HG02870 (cell line): Measurements from ENCODE around the gene RPS6KA5.
"Not testable (repeated sequence)": the region's sequence is repeated elsewhere in the genome, so short reads cannot be mapped to it uniquely, and the experiment has no call there.

Experiments
- ATAC-seq: cut with Tn5 transposase; IDR thresholded peaks from one replicate; pipeline ENCODE4 v1.9.1; 2021; ENCODE audit warnings: mild to moderate bottlenecking, moderate library complexity; ENCODE audit not compliant: unreplicated experiment

The RPS6KA5 gene

DNA sequence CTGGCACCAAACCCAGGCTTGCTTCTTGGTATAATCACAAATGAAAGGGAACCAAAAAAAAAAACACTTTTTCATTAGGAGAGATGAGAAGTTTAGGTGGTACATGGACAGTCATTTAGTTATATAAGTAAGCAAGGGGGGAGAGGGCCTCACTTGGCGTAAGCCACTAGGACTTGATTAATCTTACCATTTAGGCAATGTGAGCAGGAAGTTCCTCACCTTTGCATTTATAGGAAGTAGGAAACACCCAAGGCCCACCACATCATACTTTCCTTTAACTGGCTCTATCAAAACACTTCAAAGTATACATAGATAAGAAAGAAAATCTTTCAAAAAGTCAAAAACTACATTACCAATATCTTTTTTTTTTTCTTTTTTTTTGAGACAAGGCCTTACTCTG, 6.7 kb upstream of the RPS6KA5 start:
- ATAC-seq = no peak

- no peak for ATAC-seq
These were observed 4.8 kb upstream of the RPS6KA5 start for GRCh38 chr14:91065266-91065665.

DNA sequence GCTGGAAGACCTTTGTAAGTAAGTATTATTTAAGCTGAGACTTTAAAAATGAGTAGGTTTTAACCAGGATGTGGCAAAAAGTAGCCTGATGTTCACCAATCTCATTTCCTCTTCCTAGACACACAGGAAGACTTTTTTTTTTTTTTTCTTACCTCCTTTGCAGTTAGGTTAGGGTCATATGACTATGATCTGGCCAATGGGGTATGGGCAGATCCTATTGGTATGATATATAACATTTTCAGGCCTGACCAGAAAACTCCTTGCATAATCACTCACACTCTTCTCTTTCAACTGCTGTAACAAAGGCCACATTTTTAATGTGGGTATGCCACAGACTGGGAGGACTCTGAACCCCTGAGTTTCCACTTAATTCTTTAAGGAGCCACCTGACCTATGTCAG, 2.7 kb upstream of the RPS6KA5 start:
- no peak for ATAC-seq

DNA sequence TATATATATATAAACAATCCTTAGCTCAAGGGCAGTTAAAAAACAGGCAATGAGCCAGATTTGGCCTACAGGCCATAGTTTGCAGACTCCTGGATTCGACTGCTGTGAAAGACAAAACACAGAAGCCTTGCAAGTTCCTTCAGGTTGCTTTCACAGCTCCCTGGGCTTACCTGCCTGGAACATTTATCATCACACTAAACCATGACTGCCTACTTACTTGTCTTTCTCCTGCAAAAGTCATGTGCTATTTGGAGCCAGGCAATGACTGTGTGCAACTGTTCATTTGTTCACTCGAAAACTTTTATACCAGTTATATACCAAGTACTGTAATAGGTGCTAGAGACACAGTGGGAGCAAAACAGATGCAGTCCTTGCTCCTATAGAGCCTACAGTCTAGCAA, 2.2 kb upstream of the RPS6KA5 start:
- ATAC-seq = no peak

DNA sequence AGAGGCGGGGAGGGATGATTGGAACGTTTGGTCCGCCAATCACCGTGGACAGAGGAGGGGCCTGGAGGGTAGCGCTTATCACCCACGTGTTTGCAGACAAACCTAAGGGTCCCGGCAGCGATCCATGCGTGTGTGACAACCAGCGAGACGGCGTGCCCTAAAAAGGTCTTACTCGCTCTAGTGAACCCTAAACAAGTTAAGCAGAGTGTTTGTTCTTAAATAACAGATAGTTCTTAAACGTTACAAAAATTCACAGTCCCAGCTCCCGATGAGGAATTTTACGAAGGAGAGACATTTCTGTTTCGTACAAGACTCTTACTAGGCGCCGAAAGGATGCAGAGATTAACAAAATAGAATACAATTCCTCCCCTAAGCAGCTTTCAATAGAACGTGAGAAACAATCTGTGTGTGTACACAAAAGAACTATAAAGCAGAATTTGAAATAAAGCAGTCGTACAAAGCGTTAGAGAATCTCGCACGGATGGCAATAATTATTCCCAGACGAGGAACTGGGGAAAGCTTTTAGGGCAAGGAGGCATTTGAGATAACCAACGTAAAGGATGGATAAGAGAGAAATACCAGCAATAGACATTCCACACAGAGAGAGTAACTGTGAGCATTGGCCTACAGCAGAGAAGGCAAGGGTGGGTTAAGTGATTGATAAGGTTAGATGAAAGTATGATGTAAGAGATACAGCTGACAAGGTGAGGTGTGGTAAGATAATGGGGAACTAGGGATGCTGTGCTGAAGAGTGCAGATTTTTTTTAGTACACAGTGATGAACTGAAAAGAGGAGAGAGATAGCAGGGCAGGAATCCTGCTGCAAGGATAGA, 831 bp upstream of the RPS6KA5 start:
- no peak for ATAC-seq

- peak; percentile 17 for ATAC-seq
These were observed 678 bp downstream of the RPS6KA5 start for GRCh38 chr14:91059576-91060350.

- no peak for ATAC-seq
These were observed 2.3 kb downstream of the RPS6KA5 start for GRCh38 chr14:91058042-91058581.

- no peak for ATAC-seq
These were observed 4.1 kb downstream of the RPS6KA5 start for GRCh38 chr14:91056361-91056760.

DNA sequence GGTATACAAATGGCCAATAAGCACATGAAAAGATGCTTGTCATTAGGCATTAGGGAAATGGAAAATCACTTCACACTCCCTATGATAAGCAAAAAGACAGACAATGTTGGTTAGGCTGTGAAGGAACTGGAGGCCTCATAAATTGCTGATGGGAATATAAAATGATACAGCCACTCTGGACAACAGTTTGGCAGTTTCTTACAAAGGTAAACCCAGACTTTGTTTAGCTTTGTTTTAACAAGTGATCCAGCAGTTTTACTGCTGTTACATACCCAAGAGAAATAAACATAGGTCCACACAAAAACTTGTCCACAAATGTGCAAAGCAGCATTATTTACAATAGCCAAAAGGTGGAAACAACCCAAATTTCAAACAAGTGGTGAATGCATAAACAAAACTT, 5.4 kb downstream of the RPS6KA5 start:
- ATAC-seq = no peak

DNA sequence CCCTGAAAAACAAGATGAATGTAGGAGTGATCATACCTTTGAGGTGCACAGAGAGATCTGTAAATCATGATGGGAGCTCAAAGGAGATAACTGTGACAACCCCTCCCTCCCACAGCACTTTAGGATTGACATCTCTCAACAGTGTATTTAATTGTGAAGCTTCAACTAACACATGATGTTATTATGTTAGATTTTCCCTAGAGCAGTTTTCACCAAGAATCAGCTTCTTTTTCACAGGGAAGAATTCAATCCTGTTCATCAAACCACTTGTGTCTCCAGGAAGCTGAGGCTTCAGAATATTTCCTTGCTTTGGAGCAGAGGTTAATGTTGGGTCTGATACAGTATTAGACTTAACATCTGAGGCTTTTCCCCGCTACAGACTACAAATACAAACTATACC, 11.8 kb downstream of the RPS6KA5 start:
- no peak for ATAC-seq

DNA sequence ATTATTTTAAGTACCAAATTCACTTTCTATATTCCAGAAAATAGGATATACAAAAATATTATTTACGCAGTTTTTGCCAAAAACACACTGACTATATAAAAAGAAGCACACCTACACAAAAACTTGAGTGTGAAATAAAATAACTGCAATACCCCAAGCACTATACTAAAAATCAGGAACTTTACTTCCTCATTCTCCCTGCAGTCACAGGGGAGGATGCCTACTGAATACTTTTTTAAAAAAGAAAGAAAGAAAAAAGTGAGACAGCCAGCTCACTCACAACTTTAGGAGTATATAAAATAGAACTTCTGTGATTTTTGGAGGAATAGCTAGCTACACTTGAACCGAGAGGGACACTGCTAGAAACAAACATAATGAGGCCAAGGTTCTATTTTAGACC, 12.2 kb downstream of the RPS6KA5 start:
- no peak for ATAC-seq

DNA sequence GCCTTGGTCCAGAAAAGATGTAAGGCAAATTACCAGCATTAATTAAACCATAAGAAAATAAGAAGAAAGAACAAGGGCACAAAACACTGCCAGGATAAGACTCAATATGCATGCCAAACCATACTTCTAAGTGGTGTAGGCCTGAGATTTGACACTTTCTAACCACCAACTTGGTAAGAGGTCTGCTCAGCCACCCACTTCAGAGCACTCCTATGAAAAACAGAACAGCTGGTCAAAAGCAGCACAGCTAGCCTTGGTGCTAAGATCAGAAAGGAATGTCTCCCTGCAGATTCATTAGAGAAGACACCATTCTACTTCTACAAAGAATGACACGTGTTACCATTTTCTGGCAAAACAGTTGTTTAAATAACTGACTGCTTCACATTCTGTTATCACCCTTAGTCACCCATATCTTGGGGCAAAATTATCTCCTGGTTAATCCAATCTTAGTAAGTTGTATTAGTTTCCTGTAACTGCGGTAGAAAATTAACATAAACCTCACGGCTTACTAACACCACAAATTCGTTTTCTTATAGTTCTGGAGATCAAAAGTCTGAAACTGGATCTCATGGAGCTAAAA, 13.2 kb downstream of the RPS6KA5 start:
- no peak for ATAC-seq

DNA sequence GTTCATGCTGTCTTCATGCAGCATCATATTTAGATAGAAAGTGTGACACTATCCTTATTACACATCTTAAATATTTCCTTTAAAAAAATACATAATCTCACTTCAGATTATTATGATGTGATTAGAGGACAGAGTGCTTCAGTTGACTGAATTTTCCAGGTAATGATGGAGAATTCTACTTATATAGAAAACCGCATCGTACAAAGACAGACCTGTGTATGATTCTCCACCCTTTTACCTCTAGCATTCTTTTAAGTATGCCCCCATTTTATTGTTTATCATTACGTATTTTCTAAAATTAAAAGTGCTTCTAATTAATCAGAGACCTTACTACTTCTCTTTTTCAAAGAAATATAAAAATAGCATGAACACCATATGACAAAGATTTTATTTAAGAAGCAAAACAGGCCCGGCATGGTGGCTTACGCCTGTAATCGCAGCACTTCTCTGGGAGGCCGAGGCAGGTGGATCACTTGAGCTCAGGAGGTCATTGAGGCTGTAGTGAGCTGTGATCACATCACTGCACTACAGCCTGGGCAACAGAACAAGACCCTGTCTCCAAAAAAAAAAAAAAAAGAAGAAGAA, 13.9 kb downstream of the RPS6KA5 start:
- ATAC-seq = no peak

DNA sequence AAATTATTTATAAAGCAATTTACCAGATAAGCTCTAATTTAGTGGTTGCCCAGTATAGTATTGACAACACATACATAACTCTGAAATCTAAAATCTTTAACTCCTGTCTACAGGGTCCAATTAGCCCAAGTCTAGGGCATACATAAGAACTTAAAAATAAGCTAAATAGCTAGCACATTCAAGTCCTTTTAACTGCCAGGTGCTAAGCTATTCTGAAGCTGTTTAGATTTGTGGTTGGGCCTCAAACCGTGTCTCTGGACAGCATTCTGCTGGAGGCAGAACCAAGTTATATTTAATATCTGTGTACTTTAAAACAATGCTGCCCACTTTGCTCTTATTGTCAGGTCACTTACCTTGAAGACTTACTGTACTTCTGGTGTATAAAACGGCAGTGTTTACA, 19.0 kb downstream of the RPS6KA5 start:
- ATAC-seq = no peak

- no peak for ATAC-seq
These were observed 19.9 kb downstream of the RPS6KA5 start for GRCh38 chr14:91040545-91040944.

DNA sequence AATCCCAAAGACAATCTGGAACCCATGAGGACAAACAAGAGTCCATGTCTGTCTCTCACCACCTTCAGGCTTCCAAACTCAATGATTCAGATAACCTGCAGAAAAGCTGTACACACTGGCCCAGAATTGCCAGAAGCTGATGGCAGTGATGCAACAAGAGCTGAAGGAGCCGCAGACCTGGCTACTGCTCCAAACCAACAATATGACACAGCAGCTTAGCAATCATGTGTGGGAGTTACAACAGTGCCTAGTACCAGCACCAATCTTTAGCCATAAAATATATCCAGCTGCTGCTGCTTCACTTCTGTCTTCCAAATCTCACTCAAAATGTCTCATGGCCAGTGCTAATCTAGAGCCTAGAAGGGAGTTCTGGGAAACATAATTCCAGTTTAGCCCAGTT, 22.0 kb downstream of the RPS6KA5 start:
- no peak for ATAC-seq

GRCh38 chr14:91036741-91037469, 23.5 kb downstream of the RPS6KA5 start:
- ATAC-seq = no peak

DNA sequence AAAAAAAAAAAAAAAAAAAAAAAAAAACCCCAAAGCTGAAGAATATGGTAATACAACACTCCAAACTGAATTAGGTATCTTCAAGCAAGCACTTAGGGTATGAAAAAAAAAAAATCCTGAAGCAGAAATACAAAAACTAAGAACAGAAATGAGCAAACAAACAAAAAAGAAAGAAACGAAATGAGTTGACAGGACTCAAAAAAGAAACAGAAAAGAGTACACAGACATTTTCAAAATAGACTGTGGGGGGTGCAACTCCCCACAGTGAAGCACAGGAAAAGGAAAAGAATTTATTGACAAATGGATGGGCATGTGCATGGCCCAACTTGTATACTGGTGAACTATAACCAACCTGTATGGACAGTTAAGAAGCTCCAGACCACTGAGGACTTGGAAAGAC, 24.6 kb downstream of the RPS6KA5 start:
- ATAC-seq = peak; percentile 71

DNA sequence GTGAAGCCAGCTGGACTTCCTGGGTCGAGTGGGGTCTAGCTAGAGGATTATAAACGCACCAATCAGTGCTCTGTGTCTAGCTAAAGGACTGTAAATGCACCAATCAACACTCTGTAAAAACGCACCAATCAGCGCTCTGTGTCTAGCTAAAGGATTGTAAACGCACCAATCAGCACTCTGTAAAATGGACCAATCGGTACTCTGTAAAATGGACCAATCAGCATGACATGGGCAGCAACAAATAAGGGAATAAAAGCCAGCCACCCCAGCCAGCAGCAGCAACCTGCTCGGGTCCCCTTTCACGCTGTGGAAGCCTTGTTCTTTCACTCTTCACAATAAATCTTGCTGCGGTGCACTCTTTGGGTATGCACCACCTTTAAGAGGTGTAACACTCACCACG, 26.1 kb downstream of the RPS6KA5 start:
- not testable (repeated sequence) for ATAC-seq

DNA sequence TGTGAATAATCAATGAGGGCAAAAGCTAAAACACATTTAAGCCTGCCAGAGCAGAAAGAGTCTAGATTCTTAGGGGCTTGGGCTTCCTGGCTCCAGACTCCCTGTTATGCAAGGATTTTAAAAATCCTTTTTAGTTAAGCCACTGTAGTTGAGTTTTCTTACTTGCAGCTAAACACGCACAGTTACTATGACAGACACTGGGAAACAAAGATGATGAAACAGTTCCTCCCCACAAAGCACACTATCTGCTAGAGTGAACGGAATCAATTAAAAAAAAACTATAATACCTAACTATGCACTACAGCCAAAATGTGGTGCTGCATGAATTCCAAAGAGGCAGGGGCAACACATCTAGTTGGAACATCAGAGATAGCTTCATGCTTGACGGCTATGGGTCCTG, 28.2 kb downstream of the RPS6KA5 start:
- ATAC-seq = no peak

DNA sequence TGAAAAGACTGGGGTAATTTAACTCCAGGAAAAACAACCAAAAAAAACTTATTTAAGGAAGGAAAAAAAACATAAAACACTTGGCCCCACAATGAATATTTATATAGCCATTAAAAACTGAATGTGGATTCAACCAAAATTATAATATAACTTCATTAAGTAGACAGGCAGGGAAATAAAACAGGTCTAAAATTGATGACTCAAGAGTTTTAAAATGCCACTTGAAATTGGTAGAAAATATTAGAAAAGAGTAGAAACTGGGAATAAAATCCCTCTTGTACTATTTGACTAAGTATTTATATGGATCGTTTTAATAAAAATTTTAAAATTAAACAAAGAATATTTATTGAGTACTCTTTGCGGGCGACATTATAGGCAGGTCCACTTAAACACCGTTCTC, 28.8 kb downstream of the RPS6KA5 start:
- ATAC-seq = no peak
